ENCODE measurements around the gene STAM.

GRCh38 chr10:17689137-17689536 is 45.2 kb downstream of the STAM start:
- TF ChIP-seq CTCF (IDR thresholded peaks at IDR 0.05) (no peak), POLR2A (IDR thresholded peaks at IDR 0.05) (no peak)
